ENCODE data around the gene ASCL2.

DNA sequence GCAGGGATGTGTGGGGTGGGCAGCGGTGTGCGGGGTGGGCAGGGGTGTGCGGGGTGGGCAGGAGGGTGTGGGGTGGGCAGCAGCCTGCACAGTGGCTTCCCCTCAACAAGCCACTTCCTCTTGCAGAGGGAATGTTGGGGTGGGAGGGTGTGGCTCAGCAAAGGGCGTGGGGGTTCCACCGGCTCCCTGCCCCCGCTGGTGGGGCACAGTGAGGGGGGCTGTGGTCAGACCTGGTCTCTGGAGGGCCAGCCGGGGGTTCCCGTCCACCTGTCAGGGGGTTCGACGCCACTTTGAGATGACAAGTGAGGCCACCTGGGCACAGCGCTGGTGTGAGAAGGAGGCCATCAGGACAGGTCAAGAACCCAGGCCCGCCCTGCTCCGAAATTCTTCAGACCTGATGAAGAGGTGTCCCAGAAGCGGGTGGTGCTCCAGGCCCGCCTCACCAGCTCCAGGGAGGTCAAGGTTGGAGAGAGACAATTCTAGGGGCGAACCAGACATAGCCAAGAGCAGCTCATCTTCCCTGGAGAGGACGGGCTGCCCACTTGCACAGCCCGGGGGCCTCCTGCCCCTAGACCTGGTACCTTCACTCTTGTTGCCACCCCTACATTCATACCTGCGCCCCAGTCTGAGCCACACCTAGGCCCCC is 30.0 kb upstream of the ASCL2 start:
- TF ChIP-seq, protein P1, sequence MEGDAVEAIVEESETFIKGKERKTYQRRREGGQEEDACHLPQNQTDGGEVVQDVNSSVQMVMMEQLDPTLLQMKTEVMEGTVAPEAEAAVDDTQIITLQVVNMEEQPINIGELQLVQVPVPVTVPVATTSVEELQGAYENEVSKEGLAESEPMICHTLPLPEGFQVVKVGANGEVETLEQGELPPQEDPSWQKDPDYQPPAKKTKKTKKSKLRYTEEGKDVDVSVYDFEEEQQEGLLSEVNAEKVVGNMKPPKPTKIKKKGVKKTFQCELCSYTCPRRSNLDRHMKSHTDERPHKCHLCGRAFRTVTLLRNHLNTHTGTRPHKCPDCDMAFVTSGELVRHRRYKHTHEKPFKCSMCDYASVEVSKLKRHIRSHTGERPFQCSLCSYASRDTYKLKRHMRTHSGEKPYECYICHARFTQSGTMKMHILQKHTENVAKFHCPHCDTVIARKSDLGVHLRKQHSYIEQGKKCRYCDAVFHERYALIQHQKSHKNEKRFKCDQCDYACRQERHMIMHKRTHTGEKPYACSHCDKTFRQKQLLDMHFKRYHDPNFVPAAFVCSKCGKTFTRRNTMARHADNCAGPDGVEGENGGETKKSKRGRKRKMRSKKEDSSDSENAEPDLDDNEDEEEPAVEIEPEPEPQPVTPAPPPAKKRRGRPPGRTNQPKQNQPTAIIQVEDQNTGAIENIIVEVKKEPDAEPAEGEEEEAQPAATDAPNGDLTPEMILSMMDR (IDR thresholded peaks at IDR 0.05) = no peak
- no peak for TF ChIP-seq POLR2A (IDR thresholded peaks at IDR 0.05)
